WTC11 (cell line): ENCODE measurements around the gene ETS1. TPM values are rescaled to one million over a fixed set of nuclear protein-coding genes. Genes with fewer than 3 reads are reported as not detected.

Source experiments
- ATAC-seq: fragments of 200-7000 bp; cut with Tn5 transposase; 2 replicates; pipeline ENCODE4 v1.10.0; 2021; ENCODE audit warnings: mild to moderate bottlenecking, moderate library complexity
- CTCF ChIA-PET: fragments of 300-600 bp; sonication (Branson Sonifier 250); formaldehyde crosslinking; loops from one replicate; lab custom pipeline; 2021; ENCODE audit warnings: antibody characterized with exemption; lab: Charles Lee
- POLR2A ChIA-PET: fragments of 350-600 bp; sonication (Branson Sonifier 250); formaldehyde crosslinking; loops from one replicate; lab custom pipeline; 2021; ENCODE audit warnings: antibody characterized with exemption; lab: Charles Lee
- DNase-seq: peaks from one replicate; pipeline ENCODE4 v3.0.0; 2021; ENCODE audit warnings: low spot score
- H3K27ac Mint-ChIP-seq: 2 replicates; pipeline ENCODE4 v1.8.0; 2021; ENCODE audit warnings: mixed read lengths
- H3K27me3 Mint-ChIP-seq: 2 replicates; pipeline ENCODE4 v1.8.0; 2021; ENCODE audit warnings: low read depth, mild to moderate bottlenecking, moderate library complexity, mixed read lengths
- H3K36me3 Mint-ChIP-seq: 2 replicates; pipeline ENCODE4 v1.8.0; 2021; ENCODE audit warnings: mixed read lengths
- H3K4me1 Mint-ChIP-seq: 2 replicates; pipeline ENCODE4 v1.8.0; 2022; ENCODE audit warnings: mixed read lengths
- H3K4me3 Mint-ChIP-seq: 2 replicates; pipeline ENCODE4 v1.8.0; 2021; ENCODE audit warnings: mild to moderate bottlenecking, moderate library complexity, mixed read lengths
- H3K9me3 Mint-ChIP-seq: 2 replicates; pipeline ENCODE4 v1.8.0; 2021; ENCODE audit warnings: mixed read lengths
- MXD4 ChIP-seq: fragments of 250-450 bp; sonication (Bioruptor Pico); IDR thresholded peaks from 2 replicates; pipeline ENCODE4 v1.8.0; 2021; ENCODE audit warnings: mild to moderate bottlenecking, moderate library complexity, borderline replicate concordance
- NFE2L1 ChIP-seq: sonication (generic); formaldehyde crosslinking; IDR thresholded peaks from 2 replicates; pipeline ENCODE4 v1.8.1; 2023; ENCODE audit warnings: missing genetic modification reagents
- NR3C1 ChIP-seq: sonication (generic); formaldehyde crosslinking; conservative IDR thresholded peaks from 2 replicates; pipeline ENCODE4 v1.8.1; 2023; ENCODE audit warnings: low read depth, mild to moderate bottlenecking, missing genetic modification reagents
- total RNA-seq: library from RNA; stranded (reverse); gene quantifications from 3 replicates; pipeline ENCODE4 v1.2.3, GENCODE V29; 2021
- TF ChIP-seq, protein P1 (sequence below): sonication (generic); formaldehyde crosslinking; IDR thresholded peaks from 2 replicates; pipeline ENCODE4 v1.8.0; 2022; ENCODE audit warnings: mild to moderate bottlenecking, missing genetic modification reagents
- TF ChIP-seq, protein P2 (sequence below): fragments of 200-600 bp; IDR thresholded peaks from 2 replicates; pipeline ENCODE4 v1.8.0; 2022; ENCODE audit warnings: antibody characterized with exemption
- TF ChIP-seq, protein P3 (sequence below): sonication (generic); formaldehyde crosslinking; IDR thresholded peaks from 2 replicates; pipeline ENCODE4 v1.8.1; 2023; ENCODE audit warnings: mild to moderate bottlenecking, missing genetic modification reagents
- TF ChIP-seq, protein P4 (sequence below): sonication (generic); formaldehyde crosslinking; IDR thresholded peaks from 2 replicates; pipeline ENCODE4 v1.8.1; 2023; ENCODE audit warnings: mild to moderate bottlenecking, missing genetic modification reagents, borderline replicate concordance
- TF ChIP-seq, protein P5 (sequence below): sonication (generic); formaldehyde crosslinking; IDR thresholded peaks from 2 replicates; pipeline ENCODE4 v1.8.0; 2023; ENCODE audit warnings: mild to moderate bottlenecking, missing genetic modification reagents
- TF ChIP-seq, protein P6 (sequence below): sonication (generic); formaldehyde crosslinking; IDR thresholded peaks from 2 replicates; pipeline ENCODE4 v1.8.1; 2023; ENCODE audit warnings: mild to moderate bottlenecking, missing genetic modification reagents
- TF ChIP-seq, protein P7 (sequence below): sonication (generic); formaldehyde crosslinking; IDR thresholded peaks from 2 replicates; pipeline ENCODE4 v1.8.1; 2022; ENCODE audit warnings: mild to moderate bottlenecking, missing genetic modification reagents, moderate library complexity, borderline replicate concordance
- TF ChIP-seq, protein P8 (sequence below): sonication (generic); formaldehyde crosslinking; IDR thresholded peaks from 2 replicates; pipeline ENCODE4 v1.8.0; 2022; ENCODE audit warnings: mild to moderate bottlenecking, missing genetic modification reagents

Gene ETS1
- total RNA-seq, 1 experiment from 2014 or later: 33.1 TPM

DNA sequence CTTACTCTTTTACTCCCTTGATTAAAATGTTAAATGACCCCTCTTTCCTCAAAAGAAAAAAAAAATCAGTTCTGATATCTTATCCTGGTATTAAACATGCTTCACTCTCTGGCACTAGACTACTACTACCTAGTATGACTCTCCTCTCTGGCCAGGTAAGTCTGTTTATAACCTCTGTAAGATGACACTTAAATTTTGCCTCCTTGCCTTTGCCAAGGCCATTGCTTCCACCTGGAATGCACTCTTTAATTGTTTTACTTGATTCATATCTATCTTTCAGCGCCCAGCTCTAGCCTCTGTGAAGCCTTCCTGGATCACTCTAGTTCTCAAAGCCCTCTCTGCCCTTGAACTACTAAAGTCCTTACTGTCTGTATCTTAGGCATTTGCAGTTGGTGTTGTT lies 170.4 kb downstream of the ETS1 start:
- Mint-ChIP-seq H3K4me1 (no peaks in the 10 kb centered on the region), H3K4me3 (no peak overlapping the region)

DNA sequence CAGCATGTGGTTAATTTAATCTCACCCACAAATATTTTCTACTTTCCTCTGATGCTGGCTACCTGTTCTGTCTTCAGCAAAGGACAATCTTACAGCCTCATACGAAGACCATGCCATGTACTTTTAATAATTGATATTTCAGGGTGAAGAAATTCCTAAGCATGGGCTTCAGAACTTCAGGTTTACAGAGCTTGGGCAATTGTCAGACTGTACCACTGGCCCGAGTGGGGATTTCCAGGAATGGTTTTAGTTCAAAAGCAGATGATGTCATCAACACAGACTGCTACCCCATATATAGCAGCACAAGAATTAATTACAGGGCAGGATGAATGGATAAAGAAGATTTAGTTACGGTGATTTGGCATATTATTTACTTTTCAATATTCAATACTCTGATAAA lies 171.8 kb downstream of the ETS1 start:
- CTCF ChIA-PET: no interaction called here
- DNase-seq: no peak

More for the DNA sequence above, 170.4 kb downstream of the ETS1 start:
- TF ChIP-seq NR3C1 (CRISPR knock-in tag): no peak
- TF ChIP-seq, protein P1, sequence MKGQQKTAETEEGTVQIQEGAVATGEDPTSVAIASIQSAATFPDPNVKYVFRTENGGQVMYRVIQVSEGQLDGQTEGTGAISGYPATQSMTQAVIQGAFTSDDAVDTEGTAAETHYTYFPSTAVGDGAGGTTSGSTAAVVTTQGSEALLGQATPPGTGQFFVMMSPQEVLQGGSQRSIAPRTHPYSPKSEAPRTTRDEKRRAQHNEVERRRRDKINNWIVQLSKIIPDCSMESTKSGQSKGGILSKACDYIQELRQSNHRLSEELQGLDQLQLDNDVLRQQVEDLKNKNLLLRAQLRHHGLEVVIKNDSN (CRISPR knock-in tag): no peak
- TF ChIP-seq, protein P2, sequence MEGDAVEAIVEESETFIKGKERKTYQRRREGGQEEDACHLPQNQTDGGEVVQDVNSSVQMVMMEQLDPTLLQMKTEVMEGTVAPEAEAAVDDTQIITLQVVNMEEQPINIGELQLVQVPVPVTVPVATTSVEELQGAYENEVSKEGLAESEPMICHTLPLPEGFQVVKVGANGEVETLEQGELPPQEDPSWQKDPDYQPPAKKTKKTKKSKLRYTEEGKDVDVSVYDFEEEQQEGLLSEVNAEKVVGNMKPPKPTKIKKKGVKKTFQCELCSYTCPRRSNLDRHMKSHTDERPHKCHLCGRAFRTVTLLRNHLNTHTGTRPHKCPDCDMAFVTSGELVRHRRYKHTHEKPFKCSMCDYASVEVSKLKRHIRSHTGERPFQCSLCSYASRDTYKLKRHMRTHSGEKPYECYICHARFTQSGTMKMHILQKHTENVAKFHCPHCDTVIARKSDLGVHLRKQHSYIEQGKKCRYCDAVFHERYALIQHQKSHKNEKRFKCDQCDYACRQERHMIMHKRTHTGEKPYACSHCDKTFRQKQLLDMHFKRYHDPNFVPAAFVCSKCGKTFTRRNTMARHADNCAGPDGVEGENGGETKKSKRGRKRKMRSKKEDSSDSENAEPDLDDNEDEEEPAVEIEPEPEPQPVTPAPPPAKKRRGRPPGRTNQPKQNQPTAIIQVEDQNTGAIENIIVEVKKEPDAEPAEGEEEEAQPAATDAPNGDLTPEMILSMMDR: no peak
- TF ChIP-seq, protein P3, sequence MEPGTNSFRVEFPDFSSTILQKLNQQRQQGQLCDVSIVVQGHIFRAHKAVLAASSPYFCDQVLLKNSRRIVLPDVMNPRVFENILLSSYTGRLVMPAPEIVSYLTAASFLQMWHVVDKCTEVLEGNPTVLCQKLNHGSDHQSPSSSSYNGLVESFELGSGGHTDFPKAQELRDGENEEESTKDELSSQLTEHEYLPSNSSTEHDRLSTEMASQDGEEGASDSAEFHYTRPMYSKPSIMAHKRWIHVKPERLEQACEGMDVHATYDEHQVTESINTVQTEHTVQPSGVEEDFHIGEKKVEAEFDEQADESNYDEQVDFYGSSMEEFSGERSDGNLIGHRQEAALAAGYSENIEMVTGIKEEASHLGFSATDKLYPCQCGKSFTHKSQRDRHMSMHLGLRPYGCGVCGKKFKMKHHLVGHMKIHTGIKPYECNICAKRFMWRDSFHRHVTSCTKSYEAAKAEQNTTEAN: no peak
- TF ChIP-seq, protein P4, sequence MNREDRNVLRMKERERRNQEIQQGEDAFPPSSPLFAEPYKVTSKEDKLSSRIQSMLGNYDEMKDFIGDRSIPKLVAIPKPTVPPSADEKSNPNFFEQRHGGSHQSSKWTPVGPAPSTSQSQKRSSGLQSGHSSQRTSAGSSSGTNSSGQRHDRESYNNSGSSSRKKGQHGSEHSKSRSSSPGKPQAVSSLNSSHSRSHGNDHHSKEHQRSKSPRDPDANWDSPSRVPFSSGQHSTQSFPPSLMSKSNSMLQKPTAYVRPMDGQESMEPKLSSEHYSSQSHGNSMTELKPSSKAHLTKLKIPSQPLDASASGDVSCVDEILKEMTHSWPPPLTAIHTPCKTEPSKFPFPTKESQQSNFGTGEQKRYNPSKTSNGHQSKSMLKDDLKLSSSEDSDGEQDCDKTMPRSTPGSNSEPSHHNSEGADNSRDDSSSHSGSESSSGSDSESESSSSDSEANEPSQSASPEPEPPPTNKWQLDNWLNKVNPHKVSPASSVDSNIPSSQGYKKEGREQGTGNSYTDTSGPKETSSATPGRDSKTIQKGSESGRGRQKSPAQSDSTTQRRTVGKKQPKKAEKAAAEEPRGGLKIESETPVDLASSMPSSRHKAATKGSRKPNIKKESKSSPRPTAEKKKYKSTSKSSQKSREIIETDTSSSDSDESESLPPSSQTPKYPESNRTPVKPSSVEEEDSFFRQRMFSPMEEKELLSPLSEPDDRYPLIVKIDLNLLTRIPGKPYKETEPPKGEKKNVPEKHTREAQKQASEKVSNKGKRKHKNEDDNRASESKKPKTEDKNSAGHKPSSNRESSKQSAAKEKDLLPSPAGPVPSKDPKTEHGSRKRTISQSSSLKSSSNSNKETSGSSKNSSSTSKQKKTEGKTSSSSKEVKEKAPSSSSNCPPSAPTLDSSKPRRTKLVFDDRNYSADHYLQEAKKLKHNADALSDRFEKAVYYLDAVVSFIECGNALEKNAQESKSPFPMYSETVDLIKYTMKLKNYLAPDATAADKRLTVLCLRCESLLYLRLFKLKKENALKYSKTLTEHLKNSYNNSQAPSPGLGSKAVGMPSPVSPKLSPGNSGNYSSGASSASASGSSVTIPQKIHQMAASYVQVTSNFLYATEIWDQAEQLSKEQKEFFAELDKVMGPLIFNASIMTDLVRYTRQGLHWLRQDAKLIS (CRISPR knock-in tag): no peak
- H3K36me3 Mint-ChIP-seq: no peaks in the 10 kb centered on the region
- no peaks in the 10 kb centered on the region for H3K9me3 Mint-ChIP-seq
- no peak for ATAC-seq
- no peak overlapping the region for H3K27ac Mint-ChIP-seq
- H3K27me3 Mint-ChIP-seq: no peaks in the 10 kb centered on the region
- DNase-seq: no peak
- ChIA-PET POLR2A (no interaction called here), CTCF (no interaction called here)

More for the DNA sequence above, 171.8 kb downstream of the ETS1 start:
- POLR2A ChIA-PET: no interaction called here
- no peaks in the 10 kb centered on the region for H3K36me3 Mint-ChIP-seq
- no peaks in the 10 kb centered on the region for H3K4me1 Mint-ChIP-seq
- H3K27me3 Mint-ChIP-seq: no peaks in the 10 kb centered on the region
- TF ChIP-seq MXD4 (CRISPR knock-in tag) (no peak), NFE2L1 (CRISPR knock-in tag) (no peak)
- TF ChIP-seq, protein P5, sequence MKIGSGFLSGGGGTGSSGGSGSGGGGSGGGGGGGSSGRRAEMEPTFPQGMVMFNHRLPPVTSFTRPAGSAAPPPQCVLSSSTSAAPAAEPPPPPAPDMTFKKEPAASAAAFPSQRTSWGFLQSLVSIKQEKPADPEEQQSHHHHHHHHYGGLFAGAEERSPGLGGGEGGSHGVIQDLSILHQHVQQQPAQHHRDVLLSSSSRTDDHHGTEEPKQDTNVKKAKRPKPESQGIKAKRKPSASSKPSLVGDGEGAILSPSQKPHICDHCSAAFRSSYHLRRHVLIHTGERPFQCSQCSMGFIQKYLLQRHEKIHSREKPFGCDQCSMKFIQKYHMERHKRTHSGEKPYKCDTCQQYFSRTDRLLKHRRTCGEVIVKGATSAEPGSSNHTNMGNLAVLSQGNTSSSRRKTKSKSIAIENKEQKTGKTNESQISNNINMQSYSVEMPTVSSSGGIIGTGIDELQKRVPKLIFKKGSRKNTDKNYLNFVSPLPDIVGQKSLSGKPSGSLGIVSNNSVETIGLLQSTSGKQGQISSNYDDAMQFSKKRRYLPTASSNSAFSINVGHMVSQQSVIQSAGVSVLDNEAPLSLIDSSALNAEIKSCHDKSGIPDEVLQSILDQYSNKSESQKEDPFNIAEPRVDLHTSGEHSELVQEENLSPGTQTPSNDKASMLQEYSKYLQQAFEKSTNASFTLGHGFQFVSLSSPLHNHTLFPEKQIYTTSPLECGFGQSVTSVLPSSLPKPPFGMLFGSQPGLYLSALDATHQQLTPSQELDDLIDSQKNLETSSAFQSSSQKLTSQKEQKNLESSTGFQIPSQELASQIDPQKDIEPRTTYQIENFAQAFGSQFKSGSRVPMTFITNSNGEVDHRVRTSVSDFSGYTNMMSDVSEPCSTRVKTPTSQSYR (CRISPR knock-in tag): no peak
- TF ChIP-seq, protein P6, sequence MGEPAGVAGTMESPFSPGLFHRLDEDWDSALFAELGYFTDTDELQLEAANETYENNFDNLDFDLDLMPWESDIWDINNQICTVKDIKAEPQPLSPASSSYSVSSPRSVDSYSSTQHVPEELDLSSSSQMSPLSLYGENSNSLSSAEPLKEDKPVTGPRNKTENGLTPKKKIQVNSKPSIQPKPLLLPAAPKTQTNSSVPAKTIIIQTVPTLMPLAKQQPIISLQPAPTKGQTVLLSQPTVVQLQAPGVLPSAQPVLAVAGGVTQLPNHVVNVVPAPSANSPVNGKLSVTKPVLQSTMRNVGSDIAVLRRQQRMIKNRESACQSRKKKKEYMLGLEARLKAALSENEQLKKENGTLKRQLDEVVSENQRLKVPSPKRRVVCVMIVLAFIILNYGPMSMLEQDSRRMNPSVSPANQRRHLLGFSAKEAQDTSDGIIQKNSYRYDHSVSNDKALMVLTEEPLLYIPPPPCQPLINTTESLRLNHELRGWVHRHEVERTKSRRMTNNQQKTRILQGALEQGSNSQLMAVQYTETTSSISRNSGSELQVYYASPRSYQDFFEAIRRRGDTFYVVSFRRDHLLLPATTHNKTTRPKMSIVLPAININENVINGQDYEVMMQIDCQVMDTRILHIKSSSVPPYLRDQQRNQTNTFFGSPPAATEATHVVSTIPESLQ (CRISPR knock-in tag): no peak
- TF ChIP-seq, protein P7, sequence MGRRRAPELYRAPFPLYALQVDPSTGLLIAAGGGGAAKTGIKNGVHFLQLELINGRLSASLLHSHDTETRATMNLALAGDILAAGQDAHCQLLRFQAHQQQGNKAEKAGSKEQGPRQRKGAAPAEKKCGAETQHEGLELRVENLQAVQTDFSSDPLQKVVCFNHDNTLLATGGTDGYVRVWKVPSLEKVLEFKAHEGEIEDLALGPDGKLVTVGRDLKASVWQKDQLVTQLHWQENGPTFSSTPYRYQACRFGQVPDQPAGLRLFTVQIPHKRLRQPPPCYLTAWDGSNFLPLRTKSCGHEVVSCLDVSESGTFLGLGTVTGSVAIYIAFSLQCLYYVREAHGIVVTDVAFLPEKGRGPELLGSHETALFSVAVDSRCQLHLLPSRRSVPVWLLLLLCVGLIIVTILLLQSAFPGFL (CRISPR knock-in tag): no peak
- TF ChIP-seq, protein P8, sequence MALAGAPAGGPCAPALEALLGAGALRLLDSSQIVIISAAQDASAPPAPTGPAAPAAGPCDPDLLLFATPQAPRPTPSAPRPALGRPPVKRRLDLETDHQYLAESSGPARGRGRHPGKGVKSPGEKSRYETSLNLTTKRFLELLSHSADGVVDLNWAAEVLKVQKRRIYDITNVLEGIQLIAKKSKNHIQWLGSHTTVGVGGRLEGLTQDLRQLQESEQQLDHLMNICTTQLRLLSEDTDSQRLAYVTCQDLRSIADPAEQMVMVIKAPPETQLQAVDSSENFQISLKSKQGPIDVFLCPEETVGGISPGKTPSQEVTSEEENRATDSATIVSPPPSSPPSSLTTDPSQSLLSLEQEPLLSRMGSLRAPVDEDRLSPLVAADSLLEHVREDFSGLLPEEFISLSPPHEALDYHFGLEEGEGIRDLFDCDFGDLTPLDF (CRISPR knock-in tag): no peak
- H3K4me3 Mint-ChIP-seq: no peak overlapping the region
- no peak for ATAC-seq
- no peak overlapping the region for H3K27ac Mint-ChIP-seq
- no peaks in the 10 kb centered on the region for H3K9me3 Mint-ChIP-seq
